ENCODE results near the gene PLN. TPM values are rescaled to one million over a fixed set of nuclear protein-coding genes. Genes with fewer than 3 reads are reported as not detected.

Gene PLN
- total RNA-seq, 1 donor from 2014 or later: not detected

GRCh38 chr6:118537574-118537973 lies 10.5 kb upstream of the PLN start:
- DNase-seq (ENCODE audit: low read depth in 2 of 2): peak in 1 of 2 donors; percentile 36

DNA sequence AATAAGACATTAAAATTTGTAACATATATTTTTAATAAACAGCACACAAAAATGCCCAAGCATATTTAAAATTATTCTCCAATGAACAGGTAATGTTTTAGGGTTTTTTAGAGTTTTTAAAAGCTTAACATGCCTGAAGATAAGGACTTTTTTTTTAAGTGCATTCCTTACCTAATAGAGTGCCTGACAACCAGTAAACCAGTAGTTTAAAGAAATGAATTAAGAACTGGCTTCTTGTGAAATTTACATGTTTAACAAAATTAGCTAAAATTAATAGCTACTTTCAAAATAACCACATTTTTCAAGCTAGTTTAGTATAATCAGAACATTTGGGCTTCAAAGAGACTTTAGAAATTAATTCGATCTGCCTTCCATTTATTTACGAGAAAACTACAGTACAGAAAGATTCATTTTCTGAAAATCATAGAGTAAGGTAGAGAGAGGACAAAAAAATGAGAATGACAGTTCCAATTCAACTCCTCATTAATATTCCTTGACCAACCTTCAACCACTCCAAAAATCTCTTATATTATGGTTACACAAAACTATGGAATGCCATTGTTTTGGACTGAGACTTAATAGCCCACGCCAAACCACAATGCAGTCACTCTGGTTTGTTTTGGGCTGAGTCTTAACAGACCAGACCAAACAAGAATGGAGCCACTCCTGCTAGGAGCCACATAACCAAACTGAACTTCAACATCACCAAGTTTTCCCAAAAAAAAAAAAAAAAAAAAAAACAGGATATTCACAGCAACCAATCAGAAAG lies 5.7 kb upstream of the PLN start:
- DNase-seq (ENCODE audit: low read depth in 2 of 2): no peak

DNA sequence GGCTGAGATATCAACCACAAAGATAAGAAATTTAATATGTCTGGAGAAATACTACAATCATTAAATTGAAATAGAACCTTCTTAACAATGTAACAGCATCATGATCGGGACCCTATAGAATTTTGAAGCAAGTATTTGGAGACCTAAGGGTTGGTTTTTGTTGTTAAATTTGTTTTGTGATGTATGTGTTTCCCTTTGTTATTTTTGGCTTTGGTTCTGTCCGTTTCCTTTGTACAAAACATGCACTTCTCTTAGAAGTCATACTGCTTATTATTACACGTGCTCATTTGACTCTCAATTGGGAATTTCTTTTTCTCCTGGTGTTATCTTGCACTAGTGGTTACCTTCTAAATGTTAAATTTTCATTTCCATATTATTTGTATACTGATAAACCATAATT lies 4.0 kb upstream of the PLN start:
- DNase-seq (ENCODE audit: low read depth in 2 of 2): peak; percentile 12 to 69

- DNase-seq (ENCODE audit: low read depth in 2 of 2): no peak
Observed at GRCh38 chr6:118546164-118546879, 1.8 kb upstream of the PLN start.

GRCh38 chr6:118546880-118547218 lies 1.2 kb upstream of the PLN start:
- no peak for DNase-seq (ENCODE audit: low read depth in 2 of 2)

- DNase-seq (ENCODE audit: low read depth in 2 of 2): no peak
Observed at GRCh38 chr6:118548613-118549012, 517 bp downstream of the PLN start.

DNA sequence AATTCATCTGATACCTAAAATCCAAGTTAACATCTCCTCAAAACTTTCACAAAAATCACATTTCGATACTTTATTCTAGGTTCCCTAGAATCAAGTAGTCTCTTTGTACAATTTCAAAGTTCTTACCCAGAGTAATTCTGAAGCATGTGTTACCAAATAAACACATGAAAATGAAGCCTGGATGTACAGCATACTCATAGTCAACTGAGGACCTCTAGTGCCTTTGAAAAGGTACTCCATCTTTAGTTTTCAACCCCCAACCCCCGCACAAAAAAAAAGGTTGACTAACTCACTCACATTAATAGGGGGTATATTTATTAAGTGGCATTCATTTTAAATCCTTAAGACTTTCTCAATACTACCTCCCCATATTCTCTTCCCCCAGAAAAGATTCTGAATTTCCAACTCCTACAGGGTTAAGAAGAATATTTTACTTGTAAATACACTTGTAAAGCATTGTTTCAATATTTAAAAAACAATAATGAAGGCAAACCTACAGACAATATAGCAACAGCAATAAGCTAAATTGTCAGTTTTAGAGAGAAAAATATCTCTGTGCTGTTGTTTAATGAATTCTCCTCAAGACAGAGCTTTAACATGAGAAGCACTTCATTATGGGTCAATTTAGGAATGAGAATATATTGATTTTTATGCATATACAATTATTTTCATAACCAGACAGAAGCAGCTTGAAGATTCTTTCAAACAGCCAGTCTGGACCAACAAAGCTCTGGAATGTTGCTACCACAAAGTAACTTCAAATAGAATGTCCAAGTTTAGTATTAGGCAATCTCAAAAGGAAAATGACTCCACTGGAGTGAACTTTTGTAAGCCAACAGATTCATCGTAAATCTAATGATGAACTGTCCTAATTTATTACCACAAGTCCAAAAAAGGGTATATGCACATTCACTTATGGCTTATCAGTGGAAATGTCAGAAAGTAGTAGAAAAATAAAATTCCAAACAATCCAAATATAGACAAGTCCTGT lies 3.3 kb downstream of the PLN start:
- peak; percentile 51 to 76 for DNase-seq (ENCODE audit: low read depth in 2 of 2)

DNA sequence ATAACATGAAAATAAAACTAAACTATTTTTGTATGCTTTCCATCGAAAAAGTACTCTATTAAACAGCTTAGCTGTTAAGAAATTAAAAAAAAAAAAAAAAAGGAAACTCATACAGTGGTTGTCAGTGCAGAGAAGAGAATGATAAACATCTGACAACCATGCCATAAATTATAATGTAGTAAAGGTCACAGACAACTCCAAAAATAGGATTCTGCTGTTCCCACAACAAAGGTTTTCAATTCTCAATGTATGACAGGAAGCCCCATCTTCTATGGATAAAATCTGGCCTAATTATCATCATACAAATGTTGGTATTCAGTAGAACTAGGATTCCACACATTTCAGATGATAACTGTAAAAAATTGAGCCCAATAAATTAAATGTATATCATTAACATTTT lies 5.0 kb downstream of the PLN start:
- DNase-seq (ENCODE audit: low read depth in 2 of 2): peak in 1 of 2 donors; percentile 10

DNA sequence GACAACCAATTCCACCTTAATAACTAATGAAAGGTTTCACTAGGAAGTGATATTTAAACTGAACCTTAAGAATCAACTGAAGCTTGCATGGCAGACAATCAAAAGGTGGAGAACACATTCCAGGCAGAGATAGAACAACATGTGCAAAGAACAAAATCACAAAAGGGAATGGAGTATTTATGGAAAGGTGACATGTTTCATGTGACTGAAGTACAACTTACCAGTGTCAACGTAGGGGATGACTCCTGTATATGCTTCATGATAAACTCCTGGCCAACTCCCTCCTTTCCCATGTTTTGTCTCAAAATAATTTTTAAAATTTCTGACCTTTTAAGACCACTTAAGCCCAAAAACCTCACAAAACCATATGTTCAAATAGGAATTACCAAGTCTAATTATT lies 6.6 kb downstream of the PLN start:
- no peak for DNase-seq (ENCODE audit: low read depth in 2 of 2)

- peak in 1 of 2 donors; percentile 57 for DNase-seq (ENCODE audit: low read depth in 2 of 2)
Observed at GRCh38 chr6:118558464-118559217, 10.5 kb downstream of the PLN start.

DNA sequence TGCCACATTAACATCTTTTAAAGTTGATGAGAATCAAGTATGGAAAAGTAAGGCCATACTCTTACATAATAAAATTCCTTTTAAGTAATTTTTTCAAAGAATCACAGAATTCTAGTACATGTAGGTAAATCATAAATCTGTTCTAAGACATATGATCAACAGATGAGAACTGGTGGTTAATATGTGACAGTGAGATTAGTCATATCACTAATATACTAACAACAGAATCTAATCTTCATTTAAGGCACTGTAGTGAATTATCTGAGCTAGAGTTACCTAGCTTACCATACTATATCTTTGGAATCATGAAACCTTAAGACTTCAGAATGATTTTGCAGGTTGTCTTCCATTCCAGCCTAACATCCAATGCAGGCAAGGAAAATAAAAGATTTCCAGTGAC lies 11.6 kb downstream of the PLN start:
- no peak for DNase-seq (ENCODE audit: low read depth in 2 of 2)

DNA sequence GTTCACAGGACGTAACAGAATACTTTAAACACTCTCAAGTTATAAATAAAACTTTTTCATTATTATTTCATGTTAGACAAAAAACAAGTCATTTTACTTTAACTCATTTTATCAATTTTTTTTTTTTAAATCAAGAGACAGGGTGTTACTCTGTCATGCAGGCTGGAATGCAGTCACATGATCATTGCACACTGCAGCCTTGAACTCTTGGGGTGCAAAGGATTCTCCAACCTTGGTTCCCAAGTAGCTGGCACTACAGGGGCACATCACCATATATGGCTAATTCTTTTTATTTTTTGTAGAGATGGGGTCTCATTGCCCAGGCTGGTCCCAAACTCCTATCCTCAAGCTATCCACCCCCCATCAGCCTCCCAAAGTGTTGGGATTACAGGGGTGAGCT lies 14.2 kb downstream of the PLN start:
- no peak for DNase-seq (ENCODE audit: low read depth in 2 of 2)

GRCh38 chr6:118562959-118563358 lies 14.9 kb downstream of the PLN start:
- DNase-seq (ENCODE audit: low read depth in 2 of 2): no peak

- DNase-seq (ENCODE audit: low read depth in 2 of 2): peak in 1 of 2 donors; percentile 17
Observed at GRCh38 chr6:118565311-118565960, 17.3 kb downstream of the PLN start.

- DNase-seq (ENCODE audit: low read depth in 2 of 2): no peak
Observed at GRCh38 chr6:118567974-118568373, 19.9 kb downstream of the PLN start.

DNA sequence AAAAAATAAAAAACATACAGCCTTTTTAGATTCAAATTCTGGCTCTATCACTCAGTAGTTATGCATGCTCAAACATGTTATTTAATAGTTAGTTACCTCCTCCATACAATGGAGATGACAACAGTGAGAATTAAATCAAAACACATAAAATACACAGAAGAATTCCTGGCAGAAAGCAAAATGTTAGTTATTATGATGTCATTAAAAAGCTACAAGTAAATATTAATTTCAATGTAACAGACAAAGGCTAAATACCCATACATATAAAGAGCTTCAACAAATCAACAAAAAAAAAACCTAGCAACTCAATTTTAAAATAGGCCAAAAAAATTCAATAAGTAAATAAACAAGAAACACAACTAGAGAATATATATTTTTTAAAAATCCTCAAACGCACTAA lies 21.4 kb downstream of the PLN start:
- DNase-seq (ENCODE audit: low read depth in 2 of 2): no peak

DNA sequence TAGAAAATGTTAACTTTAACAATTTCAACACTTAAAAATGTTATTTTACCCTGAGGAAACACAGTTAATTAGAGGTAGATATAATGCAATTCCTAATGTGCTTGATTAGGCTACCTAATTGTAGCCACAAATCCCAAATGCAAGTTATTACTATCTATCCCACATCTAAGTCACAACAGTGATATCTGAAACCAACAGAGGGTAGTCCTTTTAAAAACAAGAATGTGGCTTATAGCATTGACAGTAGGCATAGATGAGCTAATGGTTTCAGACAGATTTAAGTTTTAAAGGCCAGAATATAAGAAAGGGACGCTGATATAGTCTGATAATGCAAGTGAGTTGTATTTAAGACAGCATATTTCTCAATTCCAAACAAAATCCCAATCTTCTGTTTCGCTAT lies 23.0 kb downstream of the PLN start:
- no peak for DNase-seq (ENCODE audit: low read depth in 2 of 2)

DNA sequence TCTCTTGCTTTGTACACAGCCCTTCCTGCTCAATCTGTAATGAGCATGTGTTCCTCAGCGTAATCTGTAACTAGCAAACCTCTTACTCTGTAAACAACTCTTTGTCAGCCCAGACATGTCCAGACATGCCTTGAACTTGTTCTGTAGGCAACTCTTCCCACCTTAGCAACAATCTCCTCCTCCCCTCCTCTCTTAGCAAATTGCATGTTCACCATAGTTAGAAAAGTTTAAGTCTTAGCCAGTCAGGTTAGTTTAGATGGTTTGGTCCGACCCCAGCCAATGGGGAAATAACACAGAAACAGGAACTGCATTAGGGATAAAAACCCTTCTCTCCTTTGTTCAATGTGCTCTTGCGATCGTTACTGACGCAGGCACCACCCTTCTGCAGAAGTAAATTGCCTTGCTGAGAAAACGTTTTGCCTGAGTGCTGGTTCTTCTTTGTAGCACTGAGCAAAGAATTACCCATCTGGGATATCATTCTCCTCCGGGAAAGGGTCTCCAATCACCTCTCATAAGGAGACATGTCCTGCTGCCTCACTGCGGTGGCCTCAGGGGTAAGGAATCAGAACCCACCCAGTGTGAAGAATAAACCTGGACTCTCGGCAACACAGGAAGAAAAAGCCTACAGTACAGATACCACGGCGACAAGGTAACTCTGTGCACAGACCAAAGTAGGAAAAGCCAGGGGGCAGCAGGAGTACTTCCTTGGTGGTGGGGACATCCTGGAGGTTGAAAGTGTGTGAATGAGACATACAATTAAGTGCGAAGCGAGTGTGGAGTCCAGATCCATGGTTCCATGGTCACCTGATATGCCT lies 26.2 kb downstream of the PLN start:
- DNase-seq (ENCODE audit: low read depth in 2 of 2): peak in 1 of 2 donors; percentile 29

GRCh38 chr6:118577972-118578371 lies 29.9 kb downstream of the PLN start:
- no peak for DNase-seq (ENCODE audit: low read depth in 2 of 2)

- no peak for DNase-seq (ENCODE audit: low read depth in 2 of 2)
Observed at GRCh38 chr6:118578617-118579016, 30.5 kb downstream of the PLN start.
